Measurements from ENCODE around the gene ARFGEF3.

DNA sequence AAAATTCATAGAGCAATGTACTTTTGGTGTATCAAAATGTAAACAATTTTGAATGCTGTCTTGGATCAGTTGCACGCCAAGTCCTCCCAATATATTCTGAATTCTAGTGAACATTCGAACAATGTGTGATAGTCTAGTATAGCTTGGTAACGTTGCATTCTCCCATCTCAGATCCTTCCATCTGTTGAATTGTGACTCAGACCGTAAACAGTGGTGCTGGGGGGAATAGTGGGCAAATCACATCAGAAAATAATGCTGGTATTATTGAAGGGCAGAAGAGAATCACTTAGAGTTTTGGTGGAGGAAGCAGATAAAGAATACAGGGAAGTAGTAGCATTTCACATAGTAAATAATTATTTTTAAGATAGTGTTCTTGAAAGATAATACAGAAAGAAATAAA, 102.2 kb downstream of the ARFGEF3 start:
- TF ChIP-seq CTCF (IDR thresholded peaks at IDR 0.05) = no peak
- TF ChIP-seq POLR2A (IDR thresholded peaks at IDR 0.05) = no peak
